HFF-Myc (cell line): Measurements from ENCODE around the gene MARCKSL1.

Experiments
- DNase-seq: peaks from one replicate; pipeline ENCODE4 v3.0.0-alpha.2; 2011; ENCODE audit warnings: low read depth; ENCODE audit errors: extremely low read depth
- H3K4me3 ChIP-seq: replicated peaks from 2 replicates; pipeline ENCODE4 v1.5.1; 2011; ENCODE audit warnings: low read depth, mild to moderate bottlenecking, control low read depth, low read length
- TF ChIP-seq, protein P1 (sequence below): IDR thresholded peaks from 2 replicates; pipeline ENCODE4 v1.5.1; 2012; ENCODE audit warnings: mild to moderate bottlenecking, low read depth, low read length, control low read depth; ENCODE audit errors: missing control alignments

Gene MARCKSL1

GRCh38 chr1:32337855-32338636, 2.0 kb upstream of the MARCKSL1 start:
- DNase-seq: no peak
- H3K4me3 ChIP-seq: no peak overlapping the region
- TF ChIP-seq, protein P1, sequence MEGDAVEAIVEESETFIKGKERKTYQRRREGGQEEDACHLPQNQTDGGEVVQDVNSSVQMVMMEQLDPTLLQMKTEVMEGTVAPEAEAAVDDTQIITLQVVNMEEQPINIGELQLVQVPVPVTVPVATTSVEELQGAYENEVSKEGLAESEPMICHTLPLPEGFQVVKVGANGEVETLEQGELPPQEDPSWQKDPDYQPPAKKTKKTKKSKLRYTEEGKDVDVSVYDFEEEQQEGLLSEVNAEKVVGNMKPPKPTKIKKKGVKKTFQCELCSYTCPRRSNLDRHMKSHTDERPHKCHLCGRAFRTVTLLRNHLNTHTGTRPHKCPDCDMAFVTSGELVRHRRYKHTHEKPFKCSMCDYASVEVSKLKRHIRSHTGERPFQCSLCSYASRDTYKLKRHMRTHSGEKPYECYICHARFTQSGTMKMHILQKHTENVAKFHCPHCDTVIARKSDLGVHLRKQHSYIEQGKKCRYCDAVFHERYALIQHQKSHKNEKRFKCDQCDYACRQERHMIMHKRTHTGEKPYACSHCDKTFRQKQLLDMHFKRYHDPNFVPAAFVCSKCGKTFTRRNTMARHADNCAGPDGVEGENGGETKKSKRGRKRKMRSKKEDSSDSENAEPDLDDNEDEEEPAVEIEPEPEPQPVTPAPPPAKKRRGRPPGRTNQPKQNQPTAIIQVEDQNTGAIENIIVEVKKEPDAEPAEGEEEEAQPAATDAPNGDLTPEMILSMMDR: no peak

DNA sequence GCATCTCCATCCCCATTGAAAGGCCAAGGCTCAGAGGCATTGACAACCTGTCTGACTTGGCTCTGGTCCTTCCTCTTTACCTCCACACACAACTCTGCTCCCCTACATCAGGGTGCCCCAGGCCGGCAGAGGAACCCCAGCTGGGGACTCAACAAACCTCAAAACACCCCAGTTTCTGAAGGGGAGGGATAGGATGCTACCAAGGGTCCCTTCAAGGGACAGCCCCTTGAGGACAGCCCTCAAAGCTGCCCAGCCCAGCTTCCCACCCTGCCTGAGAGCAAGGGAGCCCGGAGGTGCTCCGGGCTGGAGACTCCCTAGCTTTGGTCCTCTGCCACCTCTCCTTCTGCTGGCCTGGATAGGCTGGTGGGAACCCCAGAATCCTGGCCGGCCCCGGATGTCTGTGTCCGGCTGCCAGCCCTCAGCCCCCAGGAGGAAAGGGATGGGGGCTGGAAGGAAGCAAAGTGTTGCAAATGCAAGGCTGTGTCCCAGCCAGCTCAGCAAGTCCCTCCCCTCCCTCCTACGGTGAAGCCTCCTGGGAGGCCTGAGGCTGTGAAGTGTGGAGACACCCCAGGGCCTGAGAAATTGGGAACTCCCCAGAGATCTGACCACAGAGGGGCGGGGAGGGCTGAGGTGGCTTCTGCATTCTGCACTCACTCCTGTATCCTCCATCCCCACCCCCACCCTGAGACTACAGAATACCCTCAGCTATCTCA, 1.1 kb upstream of the MARCKSL1 start:
- TF ChIP-seq, protein P1: no peak
- no peak for DNase-seq
- no peak overlapping the region for H3K4me3 ChIP-seq

- DNase-seq: no peak
- peak overlapping the region; percentile 81 for H3K4me3 ChIP-seq
- TF ChIP-seq, protein P1: no peak
Observed at GRCh38 chr1:32336591-32336932, 529 bp upstream of the MARCKSL1 start.

- H3K4me3 ChIP-seq: peak overlapping the region; percentile 81
- TF ChIP-seq, protein P1: no peak
- DNase-seq: no peak
Observed at GRCh38 chr1:32335535-32335789, 571 bp downstream of the MARCKSL1 start.

GRCh38 chr1:32334864-32335534, 1.0 kb downstream of the MARCKSL1 start:
- DNase-seq: no peak
- TF ChIP-seq, protein P1: peak; percentile 81
- peak overlapping the region; percentile 81 for H3K4me3 ChIP-seq

- TF ChIP-seq, protein P1: no peak
- peak overlapping the region; percentile 81 for H3K4me3 ChIP-seq
- DNase-seq: no peak
Observed at GRCh38 chr1:32334274-32334861, 1.7 kb downstream of the MARCKSL1 start.
